Measurements from ENCODE around the gene TMC8.

TMC8 gene

DNA sequence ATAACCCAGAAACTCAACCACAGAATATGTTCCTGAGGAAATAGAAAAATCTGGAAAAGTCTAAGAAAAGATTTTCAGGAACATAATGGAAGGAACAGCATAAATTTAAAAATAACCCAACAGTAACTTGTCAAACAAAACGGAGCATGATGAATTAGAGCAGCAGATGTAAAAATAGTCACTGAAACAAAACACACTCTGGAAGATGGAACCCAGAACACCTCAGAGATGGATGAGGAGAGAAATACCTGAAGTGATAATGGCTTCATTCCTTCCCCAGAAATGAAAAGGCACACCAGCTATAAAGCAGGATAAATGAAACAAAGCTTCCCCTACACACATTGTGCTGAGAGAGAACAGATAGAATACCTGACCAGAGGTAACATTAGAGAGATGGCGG is 49.9 kb downstream of the TMC8 start:
- ChIA-PET CTCF (interaction anchor here (1.0 to 1.5 kb wide), 2 partner anchors 36 to 96 kb away, joined by 3 read pairs; no protein-coding TSS in a partner anchor), POLR2A (no interaction called here)
- TF ChIP-seq, protein P1, sequence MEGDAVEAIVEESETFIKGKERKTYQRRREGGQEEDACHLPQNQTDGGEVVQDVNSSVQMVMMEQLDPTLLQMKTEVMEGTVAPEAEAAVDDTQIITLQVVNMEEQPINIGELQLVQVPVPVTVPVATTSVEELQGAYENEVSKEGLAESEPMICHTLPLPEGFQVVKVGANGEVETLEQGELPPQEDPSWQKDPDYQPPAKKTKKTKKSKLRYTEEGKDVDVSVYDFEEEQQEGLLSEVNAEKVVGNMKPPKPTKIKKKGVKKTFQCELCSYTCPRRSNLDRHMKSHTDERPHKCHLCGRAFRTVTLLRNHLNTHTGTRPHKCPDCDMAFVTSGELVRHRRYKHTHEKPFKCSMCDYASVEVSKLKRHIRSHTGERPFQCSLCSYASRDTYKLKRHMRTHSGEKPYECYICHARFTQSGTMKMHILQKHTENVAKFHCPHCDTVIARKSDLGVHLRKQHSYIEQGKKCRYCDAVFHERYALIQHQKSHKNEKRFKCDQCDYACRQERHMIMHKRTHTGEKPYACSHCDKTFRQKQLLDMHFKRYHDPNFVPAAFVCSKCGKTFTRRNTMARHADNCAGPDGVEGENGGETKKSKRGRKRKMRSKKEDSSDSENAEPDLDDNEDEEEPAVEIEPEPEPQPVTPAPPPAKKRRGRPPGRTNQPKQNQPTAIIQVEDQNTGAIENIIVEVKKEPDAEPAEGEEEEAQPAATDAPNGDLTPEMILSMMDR (IDR thresholded peaks at IDR 0.05; ENCODE audit: control extremely low read depth, extremely low read depth, low read depth, missing control alignments), result no peak
- DNase-seq (ENCODE audit: extremely low spot score), result no peak

- ChIA-PET CTCF (interaction anchor here (1.1 to 5.9 kb wide), 3 partner anchors 7 to 37 kb away, joined by 3 to 50 read pairs (median 3); no protein-coding TSS in a partner anchor), POLR2A (interaction anchor here (0.7 kb wide), 2 partner anchors 380 to 711 kb away, joined by 3 to 4 read pairs; no protein-coding TSS in a partner anchor)
- TF ChIP-seq, protein P1 (IDR thresholded peaks at IDR 0.05; ENCODE audit: control extremely low read depth, extremely low read depth, low read depth, missing control alignments), result no peak
- no peak for DNase-seq (ENCODE audit: extremely low spot score)
Observed at GRCh38 chr17:78182504-78182903, 51.9 kb downstream of the TMC8 start.

GRCh38 chr17:78183916-78184315 is 53.3 kb downstream of the TMC8 start:
- ChIA-PET CTCF (interaction anchor here (1.2 to 5.9 kb wide), 4 partner anchors 8 to 57 kb away, joined by 3 to 50 read pairs (median 4); no protein-coding TSS in a partner anchor), POLR2A (interaction anchor here (0.6 to 1.0 kb wide), 2 partner anchors 9 to 10 kb away, joined by 3 to 4 read pairs; no protein-coding TSS in a partner anchor)
- no peak for DNase-seq (ENCODE audit: extremely low spot score)
- TF ChIP-seq, protein P1 (IDR thresholded peaks at IDR 0.05; ENCODE audit: control extremely low read depth, extremely low read depth, low read depth, missing control alignments), result no peak

GRCh38 chr17:78184351-78184750 is 53.8 kb downstream of the TMC8 start:
- DNase-seq (ENCODE audit: extremely low spot score), result no peak
- TF ChIP-seq, protein P1 (IDR thresholded peaks at IDR 0.05; ENCODE audit: control extremely low read depth, extremely low read depth, low read depth, missing control alignments), result no peak
- ChIA-PET CTCF (interaction anchor here (1.3 to 5.9 kb wide), 3 partner anchors 8 to 58 kb away, joined by 3 to 50 read pairs (median 3); no protein-coding TSS in a partner anchor), POLR2A (interaction anchor here (1.0 kb wide), 1 partner anchor 9 kb away, joined by 3 read pairs; no protein-coding TSS in a partner anchor)

DNA sequence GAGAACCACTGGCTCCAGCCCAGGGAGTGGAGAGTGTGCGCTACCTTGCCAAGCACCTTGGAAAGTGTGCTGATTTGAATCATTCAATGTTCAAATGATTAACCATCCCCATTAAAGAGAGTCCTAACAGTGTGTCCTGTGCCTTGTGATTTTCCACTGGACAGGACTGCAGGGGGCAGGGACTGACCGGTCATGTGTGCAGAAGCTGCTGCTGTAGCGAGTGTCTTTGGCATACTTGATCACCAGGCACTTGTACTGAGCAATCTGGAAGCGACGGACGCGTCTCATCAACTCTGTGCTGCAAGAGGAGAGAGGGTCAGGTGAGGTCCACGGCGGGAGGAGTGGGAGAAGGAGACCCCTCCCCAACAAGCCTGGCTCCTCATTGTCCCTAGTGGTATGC is 54.3 kb downstream of the TMC8 start:
- ChIA-PET POLR2A (no interaction called here), CTCF (interaction anchor here (1.5 to 5.9 kb wide), 2 partner anchors 9 to 50 kb away, joined by 3 to 50 read pairs; no protein-coding TSS in a partner anchor)
- TF ChIP-seq, protein P1 (IDR thresholded peaks at IDR 0.05; ENCODE audit: control extremely low read depth, extremely low read depth, low read depth, missing control alignments), result no peak
- DNase-seq (ENCODE audit: extremely low spot score), result no peak

GRCh38 chr17:78185981-78186691 is 55.6 kb downstream of the TMC8 start:
- ChIA-PET CTCF (interaction anchor here (0.6 to 5.9 kb wide), 7 partner anchors 10 to 102 kb away, joined by 3 to 50 read pairs (median 3); no protein-coding TSS in a partner anchor), POLR2A (interaction anchor here (0.6 to 1.5 kb wide), 5 partner anchors 8 to 62 kb away, joined by 3 to 6 read pairs (median 5); no protein-coding TSS in a partner anchor)
- no peak for DNase-seq (ENCODE audit: extremely low spot score)
- TF ChIP-seq, protein P1 (IDR thresholded peaks at IDR 0.05; ENCODE audit: control extremely low read depth, extremely low read depth, low read depth, missing control alignments), result no peak
